ENCODE measurements around the gene WFDC5.
"Not testable (repeated sequence)": the region's sequence is repeated elsewhere in the genome, so short reads cannot be mapped to it uniquely, and the experiment has no call there.

The WFDC5 gene

GRCh38 chr20:45087097-45087790, 27.7 kb downstream of the WFDC5 start:
- DNase-seq: peak; percentile 38 to 44

DNA sequence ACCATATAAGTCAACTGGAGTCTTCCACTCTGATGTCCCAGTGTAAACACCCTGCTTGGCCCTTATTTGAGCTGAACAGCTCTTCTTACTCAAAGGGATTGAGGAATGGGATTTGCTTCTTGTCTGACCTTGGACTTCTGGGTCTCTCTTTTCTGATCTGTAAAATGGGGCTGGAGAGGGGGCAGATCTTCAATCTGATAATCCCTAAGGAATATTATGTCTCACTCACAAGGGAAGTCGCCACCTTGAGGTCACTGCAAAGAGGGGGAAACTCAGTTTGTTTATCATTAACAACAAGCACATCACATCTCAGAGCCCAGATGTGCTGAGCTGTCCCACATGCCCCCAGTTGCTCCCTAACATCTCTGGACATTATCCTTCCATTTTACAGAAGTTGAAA, 29.1 kb downstream of the WFDC5 start:
- no peak for DNase-seq

GRCh38 chr20:45085289-45085688, 29.7 kb downstream of the WFDC5 start:
- DNase-seq: peak; percentile 5 to 52

DNA sequence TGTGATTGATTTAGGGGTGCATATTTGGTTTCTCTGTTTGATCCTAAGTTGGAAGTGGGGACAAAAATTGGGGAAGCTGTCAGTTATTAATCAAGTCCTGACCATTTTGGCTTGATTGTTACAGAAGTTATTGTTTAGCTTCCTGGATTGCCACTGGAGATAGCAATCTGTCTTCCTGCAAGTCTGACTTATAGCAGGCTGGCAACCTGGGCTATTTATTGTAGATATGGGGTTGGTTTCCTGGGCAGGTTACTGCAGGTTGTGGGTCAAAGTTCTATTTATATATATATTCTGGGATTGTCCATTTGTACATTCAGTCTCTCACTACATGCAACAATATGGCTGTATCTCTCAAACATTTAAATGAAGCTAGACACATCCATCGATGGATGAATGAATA, 31.8 kb downstream of the WFDC5 start:
- no peak for DNase-seq

DNA sequence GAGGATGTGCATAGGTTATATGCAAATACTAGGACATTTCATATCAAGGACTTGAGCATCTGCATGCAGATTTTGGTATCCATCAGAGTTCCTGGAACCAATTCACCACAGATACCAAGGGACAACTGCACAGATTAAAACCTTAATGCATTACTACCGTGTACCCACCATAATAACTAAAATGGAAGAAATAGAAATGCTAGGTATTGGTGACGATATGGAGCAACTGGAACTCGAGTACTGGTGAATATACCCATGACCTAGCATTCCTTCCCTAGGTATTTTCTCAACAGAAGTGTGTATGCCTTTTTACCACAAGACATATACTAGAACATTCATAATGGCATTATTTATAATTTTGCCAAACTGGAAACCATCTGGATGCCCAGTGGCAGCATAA, 32.5 kb downstream of the WFDC5 start:
- DNase-seq: no peak

DNA sequence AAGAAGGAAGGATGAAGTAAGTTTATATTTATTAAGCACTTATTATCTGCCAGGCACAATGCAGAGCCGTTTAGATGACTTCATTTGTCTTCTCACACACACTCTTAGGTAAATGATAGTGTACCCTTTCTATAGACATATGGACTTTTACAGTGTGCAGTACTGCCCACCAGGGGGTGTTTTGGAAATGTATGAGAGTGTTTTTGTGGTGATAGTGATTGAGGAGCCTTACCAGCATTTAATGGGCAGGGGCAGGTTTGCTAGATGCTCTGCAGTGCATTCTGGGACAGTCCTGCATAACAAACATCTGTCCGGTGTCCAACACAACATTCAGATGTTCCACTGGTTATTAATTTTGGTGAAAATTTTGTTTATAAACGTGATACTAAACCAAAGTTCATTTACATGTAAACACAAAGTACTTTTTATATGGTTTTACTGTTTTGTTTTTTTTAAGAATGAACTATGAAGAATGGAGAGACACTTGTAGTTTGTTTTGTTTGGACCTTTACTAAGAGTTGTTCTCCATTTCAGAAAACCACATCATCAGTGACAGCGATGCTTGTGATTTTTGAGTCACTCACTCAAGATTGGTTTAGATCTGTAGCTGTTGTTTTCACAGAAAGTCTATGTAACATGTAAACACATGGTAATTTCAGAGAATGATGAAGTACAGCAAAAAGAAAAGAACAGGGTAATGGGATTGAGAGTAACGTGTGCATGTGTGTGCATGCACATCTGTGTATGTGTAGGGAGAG, 33.9 kb downstream of the WFDC5 start:
- DNase-seq: peak; percentile 50 to 67

GRCh38 chr20:45077559-45077958, 37.4 kb downstream of the WFDC5 start:
- no peak for DNase-seq

DNA sequence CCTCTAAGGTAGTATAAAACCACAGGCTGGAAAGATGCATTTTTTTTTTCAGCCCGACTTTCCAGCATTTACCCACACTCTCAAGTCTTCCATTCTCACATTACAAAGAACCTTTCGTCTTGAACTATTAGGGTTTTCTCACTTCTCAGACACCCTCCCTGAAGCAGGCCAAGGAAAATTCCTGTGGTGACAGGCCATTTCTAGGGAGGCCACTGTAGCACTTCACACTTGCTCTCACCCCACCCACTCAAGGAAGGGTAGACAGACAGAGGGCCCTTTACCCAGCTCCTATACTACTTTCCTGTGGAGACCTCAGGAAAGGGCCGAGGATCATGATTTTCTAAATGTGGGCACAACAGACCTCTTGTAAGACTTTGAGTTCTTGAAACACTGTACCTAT, 41.8 kb downstream of the WFDC5 start:
- no peak for DNase-seq

GRCh38 chr20:45072066-45072465, 42.9 kb downstream of the WFDC5 start:
- DNase-seq: no peak

GRCh38 chr20:45070932-45071632, 43.9 kb downstream of the WFDC5 start:
- peak in 1 of 2 experiments; percentile 2 for DNase-seq

DNA sequence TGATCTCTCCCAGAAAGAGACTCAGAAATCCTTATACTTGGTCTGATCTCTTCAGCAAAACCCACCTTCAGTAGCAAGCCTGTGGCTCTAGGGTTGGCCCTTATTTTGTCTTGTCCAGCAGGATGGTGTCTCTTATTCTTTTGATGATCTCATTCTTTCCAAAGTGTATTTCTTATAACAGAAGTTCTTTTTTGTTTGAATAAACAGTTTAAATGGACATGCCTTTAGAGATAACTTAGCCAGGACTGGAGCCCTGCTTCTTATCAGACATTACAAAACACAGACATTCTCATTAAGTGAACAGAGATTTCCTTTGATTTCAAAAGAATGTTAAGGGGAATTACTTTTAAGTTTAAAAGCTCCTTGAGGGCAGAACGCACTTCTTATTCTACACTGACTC, 45.7 kb downstream of the WFDC5 start:
- no peak for DNase-seq

DNA sequence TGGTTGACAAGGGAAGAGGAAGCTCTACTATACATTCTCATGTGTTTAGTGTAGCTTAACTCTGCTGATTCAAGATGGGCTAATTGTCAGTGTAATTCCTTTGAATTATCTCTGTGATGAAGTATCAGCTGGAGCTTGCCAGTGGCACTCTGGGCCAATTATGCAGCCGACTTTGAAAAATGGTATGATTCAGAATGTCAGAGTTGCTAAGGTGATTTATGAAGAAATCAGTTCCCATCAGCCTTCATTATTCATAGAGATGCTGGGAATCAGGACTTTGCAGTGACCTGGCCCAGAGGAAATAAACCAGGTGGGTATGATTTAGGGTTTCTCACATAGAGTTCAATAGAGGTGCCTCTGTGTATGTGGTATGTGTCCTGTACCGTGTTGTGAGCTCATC, 47.4 kb downstream of the WFDC5 start:
- no peak for DNase-seq

DNA sequence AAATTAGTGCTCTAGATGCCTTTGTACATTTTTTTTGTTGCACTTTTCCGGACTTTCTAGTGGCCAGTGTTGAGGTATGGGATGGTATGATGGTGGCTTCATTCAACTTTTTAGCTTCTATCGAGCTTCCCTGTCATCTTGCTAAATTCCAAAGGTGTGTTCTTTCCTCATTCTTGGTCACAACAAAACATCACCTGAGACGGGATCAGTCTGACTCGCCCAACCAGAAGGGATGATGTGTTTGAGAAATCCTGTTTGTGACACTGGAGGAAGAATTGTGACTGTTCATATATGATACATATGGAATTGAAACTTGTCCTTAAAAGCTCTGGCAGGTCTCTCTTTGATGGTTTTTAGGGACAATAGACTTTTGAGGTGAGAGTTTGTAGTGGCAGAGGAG, 47.9 kb downstream of the WFDC5 start:
- no peak for DNase-seq

- DNase-seq: no peak
Observed at GRCh38 chr20:45066372-45066771, 48.6 kb downstream of the WFDC5 start.

DNA sequence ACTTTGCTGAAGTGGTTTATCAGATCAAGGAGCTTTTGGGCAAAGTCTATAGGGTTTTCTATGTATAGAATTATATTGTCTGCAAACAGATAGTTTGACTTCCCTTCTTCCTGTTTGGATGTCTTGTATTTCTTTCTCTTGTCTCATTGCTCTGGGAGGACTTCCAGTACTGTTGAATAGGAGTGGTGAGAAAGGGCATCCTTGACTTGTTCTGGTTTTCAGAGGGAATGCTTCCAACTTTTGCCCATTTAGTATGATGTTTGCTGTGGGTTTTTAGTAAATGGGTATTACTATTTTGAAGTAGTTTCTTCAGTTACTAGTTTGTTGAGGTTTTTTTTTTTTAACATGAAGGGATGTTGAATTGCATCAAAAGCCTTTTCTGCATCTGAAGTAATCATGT, 50.2 kb downstream of the WFDC5 start:
- no peak for DNase-seq

- not testable (repeated sequence) for DNase-seq
Observed at GRCh38 chr20:45063107-45063506, 51.9 kb downstream of the WFDC5 start.

- DNase-seq: no peak
Observed at GRCh38 chr20:45061244-45061643, 53.7 kb downstream of the WFDC5 start.

GRCh38 chr20:45060294-45060693, 54.7 kb downstream of the WFDC5 start:
- no peak for DNase-seq

Data from Kasumi-1 (cell line).